NCI-H524 (cell line): ENCODE measurements around the gene RNF151.

Experiments
- DNase-seq, 2 experiments: peaks; one replicate each; lab custom pipeline; 2025; lab: John Stamatoyannopoulos, UW

RNF151 gene

GRCh38 chr16:1992704-1993317 is 26.2 kb downstream of the RNF151 start:
- no peak for DNase-seq

- no peak for DNase-seq
Observed at GRCh38 chr16:1993731-1994131, 27.1 kb downstream of the RNF151 start.

GRCh38 chr16:1997494-1998359 is 31.1 kb downstream of the RNF151 start:
- no peak for DNase-seq

GRCh38 chr16:1998360-1998835 is 31.7 kb downstream of the RNF151 start:
- no peak for DNase-seq

- no peak for DNase-seq
Observed at GRCh38 chr16:1998852-1999801, 32.5 kb downstream of the RNF151 start.

- no peak for DNase-seq
Observed at GRCh38 chr16:1999866-2000514, 33.3 kb downstream of the RNF151 start.

- DNase-seq, result no peak
Observed at GRCh38 chr16:2001035-2001434, 34.4 kb downstream of the RNF151 start.

- DNase-seq, result no peak
Observed at GRCh38 chr16:2001456-2002355, 35.0 kb downstream of the RNF151 start.

- no peak for DNase-seq
Observed at GRCh38 chr16:2002406-2003230, 36.0 kb downstream of the RNF151 start.

GRCh38 chr16:2003231-2003826 is 36.7 kb downstream of the RNF151 start:
- no peak for DNase-seq

- DNase-seq, result peak; percentile 93 to 99
Observed at GRCh38 chr16:2003827-2004641, 37.4 kb downstream of the RNF151 start.

- peak in 1 of 2 experiments; percentile 54 for DNase-seq
Observed at GRCh38 chr16:2004795-2005517, 38.3 kb downstream of the RNF151 start.

- DNase-seq, result peak in 1 of 2 experiments; percentile 48
Observed at GRCh38 chr16:2005646-2006045, 39.0 kb downstream of the RNF151 start.

GRCh38 chr16:2006317-2006716 is 39.7 kb downstream of the RNF151 start:
- no peak for DNase-seq

- DNase-seq, result no peak
Observed at GRCh38 chr16:2007081-2007836, 40.6 kb downstream of the RNF151 start.

GRCh38 chr16:2008009-2008526 is 41.4 kb downstream of the RNF151 start:
- no peak for DNase-seq
